ENCODE results near the gene MAP3K5.
A peak's percentile ranks its signal among the peaks of the same experiment; 100 is the strongest.

MAP3K5 gene

GRCh38 chr6:136775081-136775480 is 17.2 kb downstream of the MAP3K5 start:
- peak overlapping the region; percentile 9 for H3K27ac ChIP-seq (ENCODE audit: low read depth, low read length, poor library complexity, severe bottlenecking)
- H3K27me3 ChIP-seq (ENCODE audit: insufficient read depth, low read length): no peaks in the 10 kb centered on the region
- no peaks in the 10 kb centered on the region for H3K36me3 ChIP-seq (ENCODE audit: insufficient read depth, low read length)
- H3K4me3 ChIP-seq (ENCODE audit: low read depth, low read length, poor library complexity, severe bottlenecking): no peak overlapping the region
- no peaks in the 10 kb centered on the region for H3K9me2 ChIP-seq (ENCODE audit: low read depth, low read length)
- peaks cover 3% of the 10 kb centered on the region; the same call in 1 of the 2 replicates for H3K79me2 ChIP-seq (ENCODE audit: insufficient read depth, low read length)
- H3F3A ChIP-seq (ENCODE audit: insufficient read depth, low read length): no peaks in the 10 kb centered on the region
- peaks cover 45% of the 10 kb centered on the region for H3K4me1 ChIP-seq (ENCODE audit: insufficient read depth, low read length, severe bottlenecking)
- no peaks in the 10 kb centered on the region for H4K20me1 ChIP-seq (ENCODE audit: insufficient read depth, low read length)
- H2AFZ ChIP-seq (ENCODE audit: low read length): no peak overlapping the region
- TF ChIP-seq EZH2 (IDR thresholded peaks at IDR 0.05; ENCODE audit: borderline replicate concordance, low read length) (no peak), CTCF (IDR thresholded peaks at IDR 0.05; ENCODE audit: low read length) (no peak)
- no peak overlapping the region for H3K9ac ChIP-seq (ENCODE audit: low read length)
- peak overlapping the region; percentile 16; the same call in 1 of the 2 replicates for H3K4me2 ChIP-seq (ENCODE audit: low read length)
- no peaks in the 10 kb centered on the region for H3K9me3 ChIP-seq (ENCODE audit: low read length)

GRCh38 chr6:136774228-136775041 is 17.8 kb downstream of the MAP3K5 start:
- no peak overlapping the region for H3K27ac ChIP-seq (ENCODE audit: low read depth, low read length, poor library complexity, severe bottlenecking)

GRCh38 chr6:136773473-136773796 is 18.8 kb downstream of the MAP3K5 start:
- Histone ChIP-seq H3K4me3 (ENCODE audit: low read depth, low read length, poor library complexity, severe bottlenecking) (no peak overlapping the region), H3K27ac (ENCODE audit: low read depth, low read length, poor library complexity, severe bottlenecking) (peak overlapping the region; percentile 45), H3K27me3 (ENCODE audit: insufficient read depth, low read length) (no peaks in the 10 kb centered on the region), H3K36me3 (ENCODE audit: insufficient read depth, low read length) (no peaks in the 10 kb centered on the region), H3K79me2 (ENCODE audit: insufficient read depth, low read length) (no peaks in the 10 kb centered on the region; the same call in 1 of the 2 replicates), H2AFZ (ENCODE audit: low read length) (no peak overlapping the region), H3K9ac (ENCODE audit: low read length) (no peak overlapping the region; the same call in 1 of the 2 replicates), H3K9me3 (ENCODE audit: low read length) (no peaks in the 10 kb centered on the region), H3K9me2 (ENCODE audit: low read depth, low read length) (no peaks in the 10 kb centered on the region), H3K4me1 (ENCODE audit: insufficient read depth, low read length, severe bottlenecking) (peaks cover 45% of the 10 kb centered on the region), H3F3A (ENCODE audit: insufficient read depth, low read length) (no peaks in the 10 kb centered on the region), H3K4me2 (ENCODE audit: low read length) (peak overlapping the region; percentile 41; the same call in 1 of the 2 replicates), H4K20me1 (ENCODE audit: insufficient read depth, low read length) (no peaks in the 10 kb centered on the region)
- TF ChIP-seq CTCF (IDR thresholded peaks at IDR 0.05; ENCODE audit: low read length): no peak
- TF ChIP-seq EZH2 (IDR thresholded peaks at IDR 0.05; ENCODE audit: borderline replicate concordance, low read length): no peak

More at GRCh38 chr6:136774228-136775041, 17.8 kb downstream of the MAP3K5 start:
- Histone ChIP-seq H2AFZ (ENCODE audit: low read length) (no peak overlapping the region), H3K4me2 (ENCODE audit: low read length) (peak overlapping the region; percentile 8; the same call in 1 of the 2 replicates), H3K9me2 (ENCODE audit: low read depth, low read length) (no peaks in the 10 kb centered on the region), H3K4me3 (ENCODE audit: low read depth, low read length, poor library complexity, severe bottlenecking) (no peak overlapping the region), H3K36me3 (ENCODE audit: insufficient read depth, low read length) (no peaks in the 10 kb centered on the region), H3K9me3 (ENCODE audit: low read length) (no peaks in the 10 kb centered on the region), H3K79me2 (ENCODE audit: insufficient read depth, low read length) (no peaks in the 10 kb centered on the region; the same call in 1 of the 2 replicates), H3K9ac (ENCODE audit: low read length) (no peak overlapping the region), H3K4me1 (ENCODE audit: insufficient read depth, low read length, severe bottlenecking) (peaks cover 45% of the 10 kb centered on the region), H4K20me1 (ENCODE audit: insufficient read depth, low read length) (no peaks in the 10 kb centered on the region), H3F3A (ENCODE audit: insufficient read depth, low read length) (no peaks in the 10 kb centered on the region), H3K27me3 (ENCODE audit: insufficient read depth, low read length) (no peaks in the 10 kb centered on the region)
- TF ChIP-seq EZH2 (IDR thresholded peaks at IDR 0.05; ENCODE audit: borderline replicate concordance, low read length): no peak
- TF ChIP-seq CTCF (IDR thresholded peaks at IDR 0.05; ENCODE audit: low read length): no peak

Measured in OCI-LY1 (cell line).